HEK293 (cell line): ENCODE data around the gene CACNA1S.
A peak's percentile ranks its signal among the peaks of the same experiment; 100 is the strongest.

Source experiments
- CTCF ChIA-PET: fragments of 350-600 bp; formaldehyde crosslinking; extraction: SDS; loops from one replicate; lab custom pipeline; 2021; ENCODE audit warnings: antibody characterized with exemption; lab: Yijun Ruan, JAX
- POLR2A ChIA-PET: fragments of 300-600 bp; formaldehyde crosslinking; extraction: SDS; loops from one replicate; lab custom pipeline; 2020; ENCODE audit warnings: antibody characterized with exemption, inconsistent platforms; lab: Yijun Ruan, JAX
- H3K27ac ChIP-seq: fragments of 200-500 bp; sonication (Bioruptor generic); 2 replicates; pipeline ENCODE4 v1.5.1; 2014; ENCODE audit warnings: low read depth, low read length, control low read depth, inconsistent platforms; ENCODE audit errors: extremely low read depth
- H3K36me3 ChIP-seq, 2 experiments: fragments of 200-500 bp in 1 of 2; sonication (Bioruptor generic) in 1 of 2; 1 replicate in 1 of 2; 2 replicates in 1 of 2; pipeline ENCODE4 v1.5.1; 2014 to 2017; ENCODE audit warnings: inconsistent platforms in 2 of 2, low read length in 2 of 2; ENCODE audit not compliant: control insufficient read depth in 2 of 2, insufficient read depth in 1 of 2
- H3K4me1 ChIP-seq: fragments of 200-500 bp; sonication (Bioruptor generic); 2 replicates; pipeline ENCODE4 v1.5.1; 2014; ENCODE audit warnings: mild to moderate bottlenecking, low read length, inconsistent platforms; ENCODE audit not compliant: control insufficient read depth, insufficient read depth
- H3K4me3 ChIP-seq: 2 replicates; pipeline ENCODE4 v1.5.1; 2011; ENCODE audit warnings: low read depth, mild to moderate bottlenecking, control low read depth, low read length, moderate library complexity
- H3K9me3 ChIP-seq: fragments of 200-500 bp; sonication (Bioruptor generic); 2 replicates; pipeline ENCODE4 v1.5.1; 2014; ENCODE audit warnings: low read depth, low read length, inconsistent platforms; ENCODE audit not compliant: control insufficient read depth, insufficient read depth
- FEZF1 ChIP-seq: fragments of 450-650 bp; formaldehyde crosslinking; IDR thresholded peaks from 2 replicates; pipeline ENCODE4 v1.5.1; 2016; ENCODE audit warnings: missing biosample characterization, missing genetic modification characterization
- GLIS1 ChIP-seq: fragments of 450-650 bp; formaldehyde crosslinking; IDR thresholded peaks from 2 replicates; pipeline ENCODE4 v1.5.1; 2016; ENCODE audit warnings: missing biosample characterization, missing genetic modification characterization
- GLIS2 ChIP-seq: fragments of 450-650 bp; formaldehyde crosslinking; IDR thresholded peaks from 2 replicates; pipeline ENCODE4 v1.5.1; 2016; ENCODE audit warnings: missing biosample characterization, missing genetic modification characterization
- MEIS1 ChIP-seq: sonication (generic); formaldehyde crosslinking; IDR thresholded peaks from 2 replicates; pipeline ENCODE4 v1.8.1; 2022; ENCODE audit warnings: missing genetic modification reagents, mild to moderate bottlenecking, borderline replicate concordance
- REPIN1 ChIP-seq: fragments of 450-650 bp; formaldehyde crosslinking; IDR thresholded peaks from 2 replicates; pipeline ENCODE4 v1.5.1; 2017; ENCODE audit warnings: missing biosample characterization, missing genetic modification characterization, low read depth
- SETDB1 ChIP-seq: IDR thresholded peaks from one replicate; pipeline ENCODE4 v1.6.1; 2017; ENCODE audit warnings: mild to moderate bottlenecking, low read length, moderate library complexity, mixed read lengths; ENCODE audit not compliant: insufficient read length
- ZBTB17 ChIP-seq: fragments of 450-650 bp; formaldehyde crosslinking; IDR thresholded peaks from 2 replicates; pipeline ENCODE4 v1.5.1; 2016; ENCODE audit warnings: missing biosample characterization, missing genetic modification characterization
- ZFHX2 ChIP-seq: fragments of 450-650 bp; formaldehyde crosslinking; conservative IDR thresholded peaks from 2 replicates; pipeline ENCODE4 v1.5.1; 2016; ENCODE audit warnings: missing biosample characterization, missing genetic modification characterization
- ZIC2 ChIP-seq: fragments of 450-650 bp; formaldehyde crosslinking; IDR thresholded peaks from 2 replicates; pipeline ENCODE4 v1.5.1; 2016; ENCODE audit warnings: missing biosample characterization, missing genetic modification characterization
- ZNF175 ChIP-seq: fragments of 450-650 bp; formaldehyde crosslinking; IDR thresholded peaks from 2 replicates; pipeline ENCODE4 v1.5.1; 2016; ENCODE audit warnings: missing biosample characterization, missing genetic modification characterization
- ZNF211 ChIP-seq: fragments of 450-650 bp; formaldehyde crosslinking; IDR thresholded peaks from 2 replicates; pipeline ENCODE4 v1.5.1; 2016; ENCODE audit warnings: low read depth, missing biosample characterization, missing genetic modification characterization
- ZNF214 ChIP-seq: fragments of 450-650 bp; formaldehyde crosslinking; IDR thresholded peaks from 2 replicates; pipeline ENCODE4 v1.5.1; 2017; ENCODE audit warnings: missing biosample characterization, mild to moderate bottlenecking, missing genetic modification characterization, borderline replicate concordance
- ZNF423 ChIP-seq: fragments of 450-650 bp; formaldehyde crosslinking; IDR thresholded peaks from 2 replicates; pipeline ENCODE4 v1.5.1; 2016; ENCODE audit warnings: missing biosample characterization, missing genetic modification characterization
- ZNF596 ChIP-seq: fragments of 450-650 bp; IDR thresholded peaks from 2 replicates; pipeline ENCODE4 v1.5.0; 2018; ENCODE audit warnings: missing biosample characterization, mild to moderate bottlenecking, missing genetic modification characterization, moderate library complexity
- ZNF660 ChIP-seq: fragments of 450-650 bp; IDR thresholded peaks from 2 replicates; pipeline ENCODE4 v1.5.1; 2018; ENCODE audit warnings: missing biosample characterization, mild to moderate bottlenecking, missing genetic modification characterization
- ZNF76 ChIP-seq: fragments of 450-650 bp; formaldehyde crosslinking; IDR thresholded peaks from 2 replicates; pipeline ENCODE4; 2016; ENCODE audit warnings: low read depth, missing biosample characterization, missing genetic modification characterization, borderline replicate concordance
- ZNF837 ChIP-seq: fragments of 450-650 bp; formaldehyde crosslinking; IDR thresholded peaks from 2 replicates; pipeline ENCODE4 v1.5.1; 2016; ENCODE audit warnings: missing biosample characterization, missing genetic modification characterization
- TF ChIP-seq, protein P1 (sequence below): fragments of 450-650 bp; formaldehyde crosslinking; IDR thresholded peaks from 2 replicates; pipeline ENCODE4 v1.5.1; 2016; ENCODE audit warnings: missing biosample characterization, missing genetic modification characterization
- TF ChIP-seq, protein P2 (sequence below): fragments of 450-650 bp; formaldehyde crosslinking; IDR thresholded peaks from 2 replicates; pipeline ENCODE4 v1.5.1; 2016; ENCODE audit warnings: missing biosample characterization, missing genetic modification characterization
- TF ChIP-seq, protein P3 (sequence below): fragments of 450-650 bp; formaldehyde crosslinking; IDR thresholded peaks from 2 replicates; pipeline ENCODE4 v1.5.1; 2017; ENCODE audit warnings: missing biosample characterization, mild to moderate bottlenecking, missing genetic modification characterization, moderate library complexity

Gene CACNA1S

DNA sequence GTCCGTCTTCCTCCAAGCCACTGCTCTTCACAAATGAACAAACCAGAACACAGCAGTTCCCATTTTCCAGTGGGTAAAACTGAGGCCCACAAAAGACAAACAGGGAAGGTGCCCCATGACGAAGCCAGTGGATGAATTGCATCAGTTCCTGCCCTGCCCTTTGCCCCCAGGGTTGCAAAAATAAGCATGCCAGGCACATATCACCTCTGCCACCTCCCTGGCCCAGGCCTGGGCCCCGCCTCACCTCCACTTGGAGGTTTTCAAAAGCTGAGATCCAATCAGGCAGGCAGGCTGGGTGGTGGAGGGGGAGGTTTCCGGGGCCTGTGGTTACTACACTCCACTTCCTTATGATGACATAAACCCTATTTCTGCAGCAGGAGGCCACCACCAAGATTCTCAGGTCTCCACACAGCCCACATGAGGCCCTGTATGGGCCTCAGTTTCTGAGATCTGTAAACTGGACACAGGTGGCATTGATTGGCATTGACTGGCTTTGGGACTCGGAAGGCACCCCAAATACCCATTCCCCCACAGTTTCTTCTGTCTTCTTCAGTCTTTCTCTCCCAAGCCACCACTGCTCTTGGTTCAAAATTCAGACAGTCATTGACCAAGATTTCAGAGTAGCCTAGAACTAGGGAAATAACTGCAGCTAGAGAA lies 92.8 kb downstream of the CACNA1S start (continued):
- 0 out of 2 replicates have a peak, but pooled peaks have one; percentile 35 for TF ChIP-seq ZIC2

DNA sequence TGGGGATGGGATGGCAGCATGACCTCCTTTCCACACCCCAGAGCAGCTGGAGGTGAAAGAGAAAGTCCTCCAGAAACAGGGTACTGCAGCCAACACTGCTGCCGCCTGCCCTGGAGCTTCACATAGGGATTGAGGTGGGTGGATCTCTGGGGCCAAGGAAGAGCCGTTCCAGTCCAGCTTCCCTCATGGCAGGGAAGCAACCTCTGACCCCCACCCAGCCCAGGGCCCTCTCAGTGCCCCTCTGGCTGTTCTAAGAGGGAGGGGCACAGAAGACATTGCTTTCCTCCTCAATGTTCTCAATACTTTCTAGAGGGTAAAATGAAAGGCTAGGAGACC lies 94.4 kb downstream of the CACNA1S start:
- TF ChIP-seq SETDB1 (no peak), ZNF211 (tag by site-specific recombination) (no peak), ZIC2 (peak; percentile 17), MEIS1 (CRISPR knock-in tag) (no peak)
- CTCF ChIA-PET: interaction anchor here (1.4 kb wide), 1 partner anchor 46 kb away, joined by 5 read pairs; no protein-coding TSS in a partner anchor
- Histone ChIP-seq H3K9me3 (no peaks in the 10 kb centered on the region), H3K36me3 (no peaks in the 10 kb centered on the region), H3K4me3 (no peak overlapping the region), H3K4me1 (peaks cover 5% of the 10 kb centered on the region), H3K27ac (no peak overlapping the region)
- POLR2A ChIA-PET: interaction anchor here (0.6 kb wide), 1 partner anchor 396 kb away, joined by 4 read pairs; no protein-coding TSS in a partner anchor

DNA sequence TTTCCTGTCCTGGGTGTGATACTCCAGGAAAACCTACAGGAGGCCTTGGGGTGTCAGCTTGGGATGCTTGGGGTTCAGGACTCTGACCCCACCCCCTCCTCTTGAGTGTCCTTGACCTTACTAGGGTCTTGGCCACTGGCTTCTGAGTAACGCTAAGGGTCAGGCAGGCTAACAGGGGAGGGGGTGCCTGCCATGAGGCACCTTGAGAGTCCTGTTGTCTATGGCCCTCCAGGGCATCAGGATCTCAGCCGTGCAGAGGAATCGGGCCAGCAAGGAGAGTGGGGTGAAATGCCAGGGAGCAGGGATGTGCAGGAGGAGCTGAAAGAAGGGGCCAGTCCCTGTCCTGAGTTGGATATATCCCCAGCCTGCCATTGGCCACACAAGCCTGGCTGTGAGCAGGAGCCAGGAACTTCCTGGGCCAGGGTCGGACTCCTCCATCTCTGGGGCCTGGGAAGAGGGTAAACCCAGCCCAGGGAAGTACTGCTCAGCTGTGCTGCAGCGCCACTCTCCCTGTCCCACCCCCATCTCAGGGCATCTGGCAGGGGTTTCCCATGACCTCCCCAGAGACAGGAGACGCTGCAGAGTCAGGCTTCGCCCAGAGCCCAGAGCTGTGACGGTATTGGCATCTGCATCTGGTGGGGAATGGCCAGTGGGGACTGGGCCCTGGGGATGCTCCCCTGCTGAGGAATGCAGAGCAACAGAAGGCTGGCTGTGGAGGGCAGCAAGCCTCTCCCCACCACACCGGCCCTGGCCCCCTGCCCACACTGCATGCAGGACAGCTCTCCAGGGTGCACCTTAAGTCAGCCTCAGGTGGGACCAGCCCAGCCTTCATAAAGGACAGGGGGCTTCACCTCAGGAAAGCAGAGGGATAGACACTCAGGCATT lies 95.0 kb downstream of the CACNA1S start:
- POLR2A ChIA-PET: no interaction called here
- H3K4me3 ChIP-seq: no peak overlapping the region
- no peak for TF ChIP-seq ZNF175 (tag by site-specific recombination)
- no peak for TF ChIP-seq ZNF837 (tag by site-specific recombination)
- peak; percentile 96 for TF ChIP-seq GLIS1 (tag by site-specific recombination)
- no peak for TF ChIP-seq ZNF211 (tag by site-specific recombination)
- peak; percentile 59; the same call in 1 of the 2 replicates for TF ChIP-seq GLIS2 (tag by site-specific recombination)
- peak; percentile 29; the same call in 1 of the 2 replicates for TF ChIP-seq ZNF423 (tag by site-specific recombination)
- TF ChIP-seq, protein P1, sequence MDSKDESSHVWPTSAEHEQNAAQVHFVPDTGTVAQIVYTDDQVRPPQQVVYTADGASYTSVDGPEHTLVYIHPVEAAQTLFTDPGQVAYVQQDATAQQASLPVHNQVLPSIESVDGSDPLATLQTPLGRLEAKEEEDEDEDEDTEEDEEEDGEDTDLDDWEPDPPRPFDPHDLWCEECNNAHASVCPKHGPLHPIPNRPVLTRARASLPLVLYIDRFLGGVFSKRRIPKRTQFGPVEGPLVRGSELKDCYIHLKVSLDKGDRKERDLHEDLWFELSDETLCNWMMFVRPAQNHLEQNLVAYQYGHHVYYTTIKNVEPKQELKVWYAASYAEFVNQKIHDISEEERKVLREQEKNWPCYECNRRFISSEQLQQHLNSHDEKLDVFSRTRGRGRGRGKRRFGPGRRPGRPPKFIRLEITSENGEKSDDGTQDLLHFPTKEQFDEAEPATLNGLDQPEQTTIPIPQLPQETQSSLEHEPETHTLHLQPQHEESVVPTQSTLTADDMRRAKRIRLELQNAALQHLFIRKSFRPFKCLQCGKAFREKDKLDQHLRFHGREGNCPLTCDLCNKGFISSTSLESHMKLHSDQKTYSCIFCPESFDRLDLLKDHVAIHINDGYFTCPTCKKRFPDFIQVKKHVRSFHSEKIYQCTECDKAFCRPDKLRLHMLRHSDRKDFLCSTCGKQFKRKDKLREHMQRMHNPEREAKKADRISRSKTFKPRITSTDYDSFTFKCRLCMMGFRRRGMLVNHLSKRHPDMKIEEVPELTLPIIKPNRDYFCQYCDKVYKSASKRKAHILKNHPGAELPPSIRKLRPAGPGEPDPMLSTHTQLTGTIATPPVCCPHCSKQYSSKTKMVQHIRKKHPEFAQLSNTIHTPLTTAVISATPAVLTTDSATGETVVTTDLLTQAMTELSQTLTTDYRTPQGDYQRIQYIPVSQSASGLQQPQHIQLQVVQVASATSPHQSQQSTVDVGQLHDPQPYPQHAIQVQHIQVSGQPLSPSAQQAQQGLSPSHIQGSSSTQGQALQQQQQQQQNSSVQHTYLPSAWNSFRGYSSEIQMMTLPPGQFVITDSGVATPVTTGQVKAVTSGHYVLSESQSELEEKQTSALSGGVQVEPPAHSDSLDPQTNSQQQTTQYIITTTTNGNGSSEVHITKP (tag by site-specific recombination): peak; percentile 44; the same call in 1 of the 2 replicates
- peak; percentile 88 for TF ChIP-seq ZIC2
- peak; percentile 38; the same call in 1 of the 2 replicates for TF ChIP-seq ZBTB17
- no peaks in the 10 kb centered on the region for H3K36me3 ChIP-seq
- CTCF ChIA-PET: interaction anchor here (0.5 to 3.0 kb wide), 7 partner anchors 8 to 359 kb away, joined by 3 to 17 read pairs (median 4); no protein-coding TSS in a partner anchor
- peaks cover 5% of the 10 kb centered on the region for H3K4me1 ChIP-seq
- H3K27ac ChIP-seq: no peak overlapping the region
- H3K9me3 ChIP-seq: no peaks in the 10 kb centered on the region

DNA sequence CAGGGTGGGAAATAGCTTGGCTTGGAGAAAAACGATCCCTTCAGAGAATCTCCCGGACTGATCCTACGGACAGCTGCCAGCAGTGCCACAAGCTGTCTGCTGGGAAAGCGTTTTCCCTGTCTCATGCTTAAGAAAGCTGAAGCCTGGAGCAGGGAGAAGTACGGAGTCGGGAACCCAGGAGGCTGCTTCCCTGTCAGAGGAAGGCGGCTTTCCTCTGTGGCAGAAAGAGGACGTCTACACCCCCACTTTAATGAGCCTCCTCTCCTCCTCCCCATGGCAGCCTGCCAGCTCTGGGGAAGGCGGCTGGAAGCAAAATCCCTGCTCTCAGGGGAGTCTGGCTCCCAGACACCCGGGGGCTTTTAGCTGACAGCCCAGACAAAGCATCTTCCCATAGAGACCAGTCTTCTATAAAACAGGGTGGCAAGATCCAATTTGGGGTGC lies 96.0 kb downstream of the CACNA1S start:
- CTCF ChIA-PET: interaction anchor here (0.6 to 3.0 kb wide), 11 partner anchors 9 to 360 kb away, joined by 3 to 17 read pairs (median 4); no protein-coding TSS in a partner anchor
- no peak overlapping the region for H3K4me3 ChIP-seq
- no peak overlapping the region for H3K27ac ChIP-seq
- H3K9me3 ChIP-seq: no peaks in the 10 kb centered on the region
- POLR2A ChIA-PET: interaction anchor here (0.9 to 1.0 kb wide), 2 partner anchors 9 to 111 kb away, joined by 3 read pairs; partner anchors contain the start of gene ASCL5
- H3K4me1 ChIP-seq: peaks cover 5% of the 10 kb centered on the region
- no peaks in the 10 kb centered on the region for H3K36me3 ChIP-seq
- TF ChIP-seq ZNF596 (peak; percentile 10; the same call in 1 of the 2 replicates), ZNF214 (tag by site-specific recombination) (no peak), ZNF76 (tag by site-specific recombination) (peak; percentile 24; the same call in 1 of the 2 replicates), ZNF660 (peak; percentile 37; the same call in 1 of the 2 replicates), FEZF1 (peak; percentile 70), ZFHX2 (tag by site-specific recombination) (no peak; the same call in 1 of the 2 replicates), REPIN1 (no peak)
- TF ChIP-seq, protein P2, sequence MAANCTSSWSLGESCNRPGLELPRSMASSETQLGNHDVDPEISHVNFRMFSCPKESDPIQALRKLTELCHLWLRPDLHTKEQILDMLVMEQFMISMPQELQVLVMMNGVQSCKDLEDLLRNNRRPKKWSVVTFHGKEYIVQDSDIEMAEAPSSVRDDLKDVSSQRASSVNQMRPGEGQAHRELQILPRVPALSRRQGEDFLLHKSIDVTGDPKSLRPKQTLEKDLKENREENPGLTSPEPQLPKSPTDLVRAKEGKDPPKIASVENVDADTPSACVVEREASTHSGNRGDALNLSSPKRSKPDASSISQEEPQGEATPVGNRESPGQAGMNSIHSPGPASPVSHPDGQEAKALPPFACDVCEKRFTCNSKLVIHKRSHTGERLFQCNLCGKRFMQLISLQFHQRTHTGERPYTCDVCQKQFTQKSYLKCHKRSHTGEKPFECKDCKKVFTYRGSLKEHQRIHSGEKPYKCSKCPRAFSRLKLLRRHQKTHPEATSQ (tag by site-specific recombination): no peak
- TF ChIP-seq, protein P3, sequence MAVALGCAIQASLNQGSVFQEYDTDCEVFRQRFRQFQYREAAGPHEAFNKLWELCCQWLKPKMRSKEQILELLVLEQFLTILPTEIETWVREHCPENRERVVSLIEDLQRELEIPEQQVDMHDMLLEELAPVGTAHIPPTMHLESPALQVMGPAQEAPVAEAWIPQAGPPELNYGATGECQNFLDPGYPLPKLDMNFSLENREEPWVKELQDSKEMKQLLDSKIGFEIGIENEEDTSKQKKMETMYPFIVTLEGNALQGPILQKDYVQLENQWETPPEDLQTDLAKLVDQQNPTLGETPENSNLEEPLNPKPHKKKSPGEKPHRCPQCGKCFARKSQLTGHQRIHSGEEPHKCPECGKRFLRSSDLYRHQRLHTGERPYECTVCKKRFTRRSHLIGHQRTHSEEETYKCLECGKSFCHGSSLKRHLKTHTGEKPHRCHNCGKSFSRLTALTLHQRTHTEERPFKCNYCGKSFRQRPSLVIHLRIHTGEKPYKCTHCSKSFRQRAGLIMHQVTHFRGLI (tag by site-specific recombination): no peak
